Activated B cell treated with CpG ODN at 0.5 μM for 24 hours (primary cell): ENCODE results near the gene ADORA3. TPM values are rescaled to one million over a fixed set of nuclear protein-coding genes. Genes with fewer than 3 reads are reported as not detected.

Experiments used
- ATAC-seq: fragments of 200-7000 bp; cut with Tn5 transposase; one replicate; pipeline ENCODE4 v1.10.0; 2021; ENCODE audit warnings: low read depth, mild to moderate bottlenecking, moderate library complexity
- CTCF ChIA-PET: fragments of 350-600 bp; sonication (Branson Sonifier 250); formaldehyde crosslinking; loops from one replicate; lab custom pipeline; 2021; ENCODE audit warnings: antibody characterized with exemption; lab: Charles Lee
- POLR2A ChIA-PET: fragments of 350-600 bp; sonication (Branson Sonifier 250); formaldehyde crosslinking; loops from one replicate; lab custom pipeline; 2021; ENCODE audit warnings: antibody characterized with exemption; lab: Charles Lee
- DNase-seq: peaks from one replicate; pipeline ENCODE4 v3.0.0; 2022
- H3K27ac Mint-ChIP-seq: one replicate; pipeline ENCODE4 v1.8.0; 2020; ENCODE audit warnings: mixed read lengths
- H3K27me3 Mint-ChIP-seq: one replicate; pipeline ENCODE4 v1.8.0; 2021; ENCODE audit warnings: mixed read lengths
- H3K36me3 Mint-ChIP-seq: one replicate; pipeline ENCODE4 v1.8.0; 2021; ENCODE audit warnings: low read depth, mixed read lengths
- H3K4me1 Mint-ChIP-seq: one replicate; pipeline ENCODE4 v1.8.0; 2021; ENCODE audit warnings: mixed read lengths
- H3K4me3 Mint-ChIP-seq: one replicate; pipeline ENCODE4 v1.8.0; 2020; ENCODE audit warnings: mild to moderate bottlenecking, mixed read lengths
- H3K9me3 Mint-ChIP-seq: one replicate; pipeline ENCODE4 v1.8.0; 2020; ENCODE audit warnings: mixed read lengths
- CTCF ChIP-seq: fragments of 200-600 bp; IDR thresholded peaks from one replicate; pipeline ENCODE4 v1.8.0; 2022; ENCODE audit warnings: antibody characterized with exemption, mild to moderate bottlenecking
- intact Hi-C: fragments of 100-400 bp; cut with micrococcal nuclease; formaldehyde crosslinking; loops from one replicate; pipeline ENCODE4 v1.15.1; 2024
- total RNA-seq: library from RNA; stranded (reverse); gene quantifications from 2 replicates; pipeline ENCODE4 v1.2.3, GENCODE V29; 2022

Gene ADORA3
- total RNA-seq, 1 donor from 2014 or later: not detected

GRCh38 chr1:111484391-111485026, 18.9 kb downstream of the ADORA3 start:
- CTCF ChIA-PET: interaction anchor here (12.6 kb wide), 1 partner anchor 23 kb away, joined by 123 read pairs; no protein-coding TSS in a partner anchor
- no peak for TF ChIP-seq CTCF
- intact Hi-C loops: no loop called here
- Mint-ChIP-seq H3K4me1 (peaks cover 23% of the 10 kb centered on the region), H3K27me3 (no peaks in the 10 kb centered on the region), H3K9me3 (no peaks in the 10 kb centered on the region), H3K36me3 (no peaks in the 10 kb centered on the region), H3K27ac (no peak overlapping the region), H3K4me3 (no peak overlapping the region)
- POLR2A ChIA-PET: interaction anchor here (15.3 kb wide), 1 partner anchor 20 kb away, joined by 234 read pairs; the partner anchor contains the start of genes ADORA3 and TMIGD3
- DNase-seq (no peak), ATAC-seq (no peak)

- ChIA-PET CTCF (interaction anchor here (12.6 kb wide), 1 partner anchor 24 kb away, joined by 123 read pairs; no protein-coding TSS in a partner anchor), POLR2A (interaction anchor here (15.3 kb wide), 1 partner anchor 21 kb away, joined by 234 read pairs; the partner anchor contains the start of genes ADORA3 and TMIGD3)
- H3K9me3 Mint-ChIP-seq: no peaks in the 10 kb centered on the region
- H3K4me3 Mint-ChIP-seq: no peak overlapping the region
- peaks cover 19% of the 10 kb centered on the region for H3K4me1 Mint-ChIP-seq
- no peaks in the 10 kb centered on the region for H3K36me3 Mint-ChIP-seq
- DNase-seq (no peak), ATAC-seq (no peak)
- intact Hi-C loops: no loop called here
- no peak for TF ChIP-seq CTCF
- H3K27me3 Mint-ChIP-seq: no peaks in the 10 kb centered on the region
- no peak overlapping the region for H3K27ac Mint-ChIP-seq
These were observed 19.6 kb downstream of the ADORA3 start for GRCh38 chr1:111483876-111484275.

- peaks cover 26% of the 10 kb centered on the region for H3K4me1 Mint-ChIP-seq
- H3K9me3 Mint-ChIP-seq: no peaks in the 10 kb centered on the region
- H3K36me3 Mint-ChIP-seq: peaks cover 3% of the 10 kb centered on the region
- no peak for TF ChIP-seq CTCF
- H3K27ac Mint-ChIP-seq: no peak overlapping the region
- intact Hi-C loops: no loop called here
- no peak overlapping the region for H3K4me3 Mint-ChIP-seq
- no peak for ATAC-seq
- no peak for DNase-seq
- ChIA-PET POLR2A (interaction anchor here (15.3 kb wide), 1 partner anchor 21 kb away, joined by 234 read pairs; the partner anchor contains the start of genes ADORA3 and TMIGD3), CTCF (interaction anchor here (2.1 to 12.6 kb wide), 3 partner anchors 24 to 286 kb away, joined by 10 to 123 read pairs (median 21); no protein-coding TSS in a partner anchor)
- no peaks in the 10 kb centered on the region for H3K27me3 Mint-ChIP-seq
These were observed 20.3 kb downstream of the ADORA3 start for GRCh38 chr1:111483166-111483565.

- intact Hi-C loops: loop anchor here (1.0 to 2.0 kb wide), 7 partner anchors 27 to 887 kb away; partner anchors contain the start of gene DDX20
- peaks cover 42% of the 10 kb centered on the region for H3K4me1 Mint-ChIP-seq
These were observed 21.8 kb downstream of the ADORA3 start for GRCh38 chr1:111481387-111482221.

More at GRCh38 chr1:111481387-111482221, 21.8 kb downstream of the ADORA3 start:
- H3K9me3 Mint-ChIP-seq: no peaks in the 10 kb centered on the region
- ATAC-seq: peak; percentile 73
- POLR2A ChIA-PET: interaction anchor here (0.7 to 15.3 kb wide), 6 partner anchors 16 to 273 kb away, joined by 3 to 234 read pairs (median 6); partner anchors contain the start of genes ADORA3 and TMIGD3
- no peak for TF ChIP-seq CTCF
- peaks cover 12% of the 10 kb centered on the region for H3K36me3 Mint-ChIP-seq
- H3K27ac Mint-ChIP-seq: no peak overlapping the region
- CTCF ChIA-PET: interaction anchor here (0.5 to 12.6 kb wide), 37 partner anchors 10 to 1578 kb away, joined by 3 to 123 read pairs (median 4); partner anchors contain the start of genes ADORA3, DDX20, TMIGD3 and WDR77
- no peaks in the 10 kb centered on the region for H3K27me3 Mint-ChIP-seq
- no peak for DNase-seq
- no peak overlapping the region for H3K4me3 Mint-ChIP-seq
